Panc1 (cell line): ENCODE results near the gene TEDC2. TPM values are rescaled to one million over a fixed set of nuclear protein-coding genes. Genes with fewer than 3 reads are reported as not detected.

ENCODE experiments used
- ATAC-seq: fragments of 200-7000 bp; cut with Tn5 transposase; 2 replicates; pipeline ENCODE4 v1.9.1; 2020; ENCODE audit warnings: mild to moderate bottlenecking, moderate library complexity
- BruUV-seq: library from RNA; stranded (reverse); fragments of 400-500 nt; replicated peaks from 2 replicates; lab custom pipeline; 2021; lab: Mats Ljungman, UMichigan
- CTCF ChIA-PET: fragments of 300-600 bp; sonication (Branson Sonifier 250); formaldehyde crosslinking; loops from one replicate; lab custom pipeline; 2022; ENCODE audit warnings: antibody characterized with exemption; lab: Charles Lee
- POLR2A ChIA-PET: fragments of 300-600 bp; sonication (Branson Sonifier 250); formaldehyde crosslinking; loops from one replicate; lab custom pipeline; 2022; ENCODE audit warnings: antibody characterized with exemption; lab: Charles Lee
- DNase-seq: peaks from one replicate; pipeline ENCODE4 v3.0.0-alpha.2; 2010; ENCODE audit warnings: low read depth, low spot score
- H3K27ac ChIP-seq: 2 replicates; pipeline ENCODE4 v1.5.1; 2011; ENCODE audit warnings: mild to moderate bottlenecking, low read length, inconsistent platforms
- H3K27me3 ChIP-seq: fragments of 200-500 bp; sonication (Bioruptor generic); 2 replicates; pipeline ENCODE4 v1.6.0; 2014; ENCODE audit warnings: low read length, inconsistent platforms; ENCODE audit not compliant: control insufficient read depth, insufficient read depth
- H3K36me3 ChIP-seq: fragments of 200-500 bp; sonication (Bioruptor generic); 2 replicates; pipeline ENCODE4 v1.5.1; 2014; ENCODE audit warnings: inconsistent platforms, mild to moderate bottlenecking, low read length, moderate library complexity; ENCODE audit not compliant: control insufficient read depth, insufficient read depth
- H3K4me1 ChIP-seq: 2 replicates; pipeline ENCODE4 v1.5.1; 2011; ENCODE audit warnings: inconsistent platforms, mild to moderate bottlenecking, low read length, moderate library complexity; ENCODE audit not compliant: control insufficient read depth, insufficient read depth
- H3K4me3 ChIP-seq, 2 experiments: 2 replicates each; pipeline ENCODE4 v1.5.1; 2011 to 2012; ENCODE audit warnings: low read depth in 2 of 2, low read length in 2 of 2, mild to moderate bottlenecking in 2 of 2, inconsistent platforms in 1 of 2, moderate library complexity in 1 of 2
- H3K9me3 ChIP-seq: fragments of 200-500 bp; sonication (Bioruptor generic); 2 replicates; pipeline ENCODE4 v1.5.1; 2014; ENCODE audit warnings: low read depth, mild to moderate bottlenecking, inconsistent platforms, low read length, moderate library complexity; ENCODE audit not compliant: control insufficient read depth, insufficient read depth
- CTCF ChIP-seq: fragments of 450-650 bp; IDR thresholded peaks from 2 replicates; pipeline ENCODE4 v1.5.1; 2017; ENCODE audit warnings: mild to moderate bottlenecking
- POLR2AphosphoS5 ChIP-seq: IDR thresholded peaks from 2 replicates; pipeline ENCODE4 v1.6.1; 2012; ENCODE audit warnings: mild to moderate bottlenecking, low read depth, low read length, moderate library complexity
- REST ChIP-seq, 2 experiments: IDR thresholded peaks; 2 replicates each; pipeline ENCODE4 v1.6.1; 2011 to 2012; ENCODE audit warnings: low read depth in 2 of 2, control low read depth in 1 of 2, low read length in 1 of 2, mild to moderate bottlenecking in 1 of 2, moderate library complexity in 1 of 2; ENCODE audit not compliant: insufficient read depth in 1 of 2
- SIN3A ChIP-seq: IDR thresholded peaks from 2 replicates; pipeline ENCODE4 v1.6.1; 2012; ENCODE audit warnings: low read depth, mild to moderate bottlenecking, low read length, moderate library complexity, borderline replicate concordance; ENCODE audit not compliant: insufficient read depth
- TCF7L2 ChIP-seq: IDR thresholded peaks from 2 replicates; pipeline ENCODE4 v1.6.1; 2011; ENCODE audit warnings: mild to moderate bottlenecking, low read depth, low read length, inconsistent platforms
- in situ Hi-C: cut with HindIII; loops from 2 replicates; pipeline ENCODE4 v1.10.0; 2016; ENCODE audit warnings: low sequenced_read_pairs, low pct_unique_long_range_greater_than_20kb
- intact Hi-C: fragments of 100-400 bp; cut with micrococcal nuclease; formaldehyde crosslinking; loops from one replicate; pipeline ENCODE4 v1.10.0; 2022; ENCODE audit not compliant: unreplicated experiment
- total RNA-seq: library from RNA; stranded (reverse); gene quantifications from one replicate; pipeline ENCODE4 v1.2.1, GENCODE V29; 2021; ENCODE audit not compliant: unreplicated experiment

The TEDC2 gene
- total RNA-seq, 1 experiment from 2014 or later = 25.0 TPM

GRCh38 chr16:2498531-2499253 lies 38.8 kb downstream of the TEDC2 start:
- no peak for ATAC-seq
- TF ChIP-seq SIN3A (no peak), POLR2AphosphoS5 (no peak), TCF7L2 (no peak), CTCF (no peak), REST (IDR thresholded peaks at IDR 0.05; ENCODE audit: insufficient read depth in 1 of 2, low read depth in 2 of 2, low read length in 1 of 2) (no peak)
- POLR2A ChIA-PET = no interaction called here
- Histone ChIP-seq H3K27me3 (no peaks in the 10 kb centered on the region), H3K36me3 (no peaks in the 10 kb centered on the region; the same call in 1 of the 2 replicates), H3K4me3 (no peak overlapping the region), H3K27ac (no peak overlapping the region), H3K9me3 (no peaks in the 10 kb centered on the region), H3K4me1 (peaks cover 23% of the 10 kb centered on the region)
- in situ Hi-C loops = no loop called here
- CTCF ChIA-PET = no interaction called here
- no peak for DNase-seq
- no TSS peak for BruUV-seq
- intact Hi-C loops = no loop called here

- POLR2A ChIA-PET = no interaction called here
- BruUV-seq = no TSS peak
Measured at GRCh38 chr16:2499454-2499853, 39.5 kb downstream of the TEDC2 start.

More at GRCh38 chr16:2499454-2499853, 39.5 kb downstream of the TEDC2 start:
- Histone ChIP-seq H3K9me3 (no peaks in the 10 kb centered on the region), H3K4me1 (peaks cover 23% of the 10 kb centered on the region), H3K36me3 (no peaks in the 10 kb centered on the region; the same call in 1 of the 2 replicates), H3K27me3 (no peaks in the 10 kb centered on the region), H3K4me3 (no peak overlapping the region), H3K27ac (no peak overlapping the region)
- no peak for DNase-seq
- no peak for ATAC-seq
- CTCF ChIA-PET = no interaction called here
- no peak for TF ChIP-seq CTCF
- TF ChIP-seq REST (IDR thresholded peaks at IDR 0.05; ENCODE audit: insufficient read depth in 1 of 2, low read depth in 2 of 2, low read length in 1 of 2) = no peak
- TF ChIP-seq POLR2AphosphoS5 = no peak
- TF ChIP-seq SIN3A = no peak
- intact Hi-C loops (no loop called here), in situ Hi-C loops (no loop called here)
